Activated naive CD4-positive, alpha-beta T cell treated with anti-CD3 and anti-CD28 coated beads, Interleukin-2, amount 50 U/mL, for 16 hours (primary cell): Measurements from ENCODE around the gene ODAD3.

Experiments used
- DNase-seq: peaks from one replicate; pipeline ENCODE4 v3.0.0-alpha.2; 2020

ODAD3 gene

GRCh38 chr19:11373885-11374432 lies 61.0 kb downstream of the ODAD3 start:
- DNase-seq: no peak

GRCh38 chr19:11373166-11373884 lies 61.6 kb downstream of the ODAD3 start:
- no peak for DNase-seq

- DNase-seq: no peak
Measured at GRCh38 chr19:11370744-11371143, 64.2 kb downstream of the ODAD3 start.
